ENCODE measurements around the gene PPM1F. TPM values are rescaled to one million over a fixed set of nuclear protein-coding genes. Genes with fewer than 3 reads are reported as not detected.
"Not testable (repeated sequence)": the region's sequence is repeated elsewhere in the genome, so short reads cannot be mapped to it uniquely, and the experiment has no call there.

The PPM1F gene
- total RNA-seq, 1 experiment from 2014 or later, result 21.1 TPM

GRCh38 chr22:21876486-21877176 lies 76.0 kb downstream of the PPM1F start:
- H3K56ac ChIP-seq (ENCODE audit: insufficient read length, low read depth, low read length), result no peak overlapping the region
- H4K8ac ChIP-seq (replicated peaks; ENCODE audit: insufficient read length, low read depth, low read length), result no peak overlapping the region
- no peak overlapping the region for H3K18ac ChIP-seq (ENCODE audit: insufficient read length, low read depth, low read length)
- H3K79me1 ChIP-seq (ENCODE audit: insufficient read depth, low read depth, low read length, poor library complexity, severe bottlenecking), result no peaks in the 10 kb centered on the region
- Mint-ChIP-seq H3K27me3 (ENCODE audit: low read depth) (peaks cover 13% of the 10 kb centered on the region), H3K9me3 (no peaks in the 10 kb centered on the region), H3K27ac (no peak overlapping the region), H3K4me3 (no peak overlapping the region), H3K4me1 (no peaks in the 10 kb centered on the region), H3K36me3 (ENCODE audit: insufficient read depth in 1 of 3, low read depth in 3 of 3) (no peaks in the 10 kb centered on the region)
- no CpG with 5 or more reads among the region's 4 CpGs for WGBS (ENCODE audit: extremely low coverage, insufficient read length, low lambda C conversion rate)
- no peak overlapping the region for H3K14ac ChIP-seq (ENCODE audit: insufficient read depth, low read length)
- no peaks in the 10 kb centered on the region for H3K27me3 ChIP-seq (ENCODE audit: insufficient read depth, low read length)
- no peaks in the 10 kb centered on the region for H4K20me1 ChIP-seq (ENCODE audit: control insufficient read depth, insufficient read depth, insufficient read length)
- no peak overlapping the region for H3K4ac ChIP-seq (ENCODE audit: low read depth, low read length)
- no peak overlapping the region for H4K91ac ChIP-seq (ENCODE audit: insufficient read length, low read depth, low read length)
- no peaks in the 10 kb centered on the region for H3K9me3 ChIP-seq (ENCODE audit: control insufficient read depth, low read depth, low read length)
- no peaks in the 10 kb centered on the region for H3K23me2 ChIP-seq (ENCODE audit: insufficient read length, low read depth, low read length, poor library complexity, severe bottlenecking)
- H2BK20ac ChIP-seq (ENCODE audit: low read depth, low read length, poor library complexity, severe bottlenecking), result no peak overlapping the region
- no peak overlapping the region for H3T11ph ChIP-seq (ENCODE audit: low read length)
- no peak overlapping the region for H2BK15ac ChIP-seq (ENCODE audit: low read depth, low read length)
- TF ChIP-seq, protein P1, sequence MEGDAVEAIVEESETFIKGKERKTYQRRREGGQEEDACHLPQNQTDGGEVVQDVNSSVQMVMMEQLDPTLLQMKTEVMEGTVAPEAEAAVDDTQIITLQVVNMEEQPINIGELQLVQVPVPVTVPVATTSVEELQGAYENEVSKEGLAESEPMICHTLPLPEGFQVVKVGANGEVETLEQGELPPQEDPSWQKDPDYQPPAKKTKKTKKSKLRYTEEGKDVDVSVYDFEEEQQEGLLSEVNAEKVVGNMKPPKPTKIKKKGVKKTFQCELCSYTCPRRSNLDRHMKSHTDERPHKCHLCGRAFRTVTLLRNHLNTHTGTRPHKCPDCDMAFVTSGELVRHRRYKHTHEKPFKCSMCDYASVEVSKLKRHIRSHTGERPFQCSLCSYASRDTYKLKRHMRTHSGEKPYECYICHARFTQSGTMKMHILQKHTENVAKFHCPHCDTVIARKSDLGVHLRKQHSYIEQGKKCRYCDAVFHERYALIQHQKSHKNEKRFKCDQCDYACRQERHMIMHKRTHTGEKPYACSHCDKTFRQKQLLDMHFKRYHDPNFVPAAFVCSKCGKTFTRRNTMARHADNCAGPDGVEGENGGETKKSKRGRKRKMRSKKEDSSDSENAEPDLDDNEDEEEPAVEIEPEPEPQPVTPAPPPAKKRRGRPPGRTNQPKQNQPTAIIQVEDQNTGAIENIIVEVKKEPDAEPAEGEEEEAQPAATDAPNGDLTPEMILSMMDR (conservative IDR thresholded peaks at IDR 0.05), result no peak
- H2AFZ ChIP-seq (ENCODE audit: low read length), result no peak overlapping the region
- no peaks in the 10 kb centered on the region for H3K4me1 ChIP-seq (ENCODE audit: insufficient read depth, low read length)
- H2BK120ac ChIP-seq (ENCODE audit: low read depth, low read length, poor library complexity, severe bottlenecking), result no peak overlapping the region
- H3K4me2 ChIP-seq (ENCODE audit: insufficient read depth, insufficient read length, low read length), result no peak overlapping the region
- no peak for DNase-seq
- no peaks in the 10 kb centered on the region for H3K79me2 ChIP-seq (ENCODE audit: insufficient read depth, low read length)
- no peak overlapping the region for H2BK5ac ChIP-seq (ENCODE audit: insufficient read length, low read length)
- no peak overlapping the region for H3K23ac ChIP-seq (ENCODE audit: insufficient read length, low read depth, low read length)
- H2BK12ac ChIP-seq (ENCODE audit: insufficient read length, low read depth, low read length), result no peak overlapping the region
- no peak overlapping the region for H3K27ac ChIP-seq (ENCODE audit: insufficient read length, low read depth, low read length)
- no peak overlapping the region for H2AK5ac ChIP-seq (ENCODE audit: insufficient read length, low read length)
- H3K9ac ChIP-seq (ENCODE audit: extremely low read depth, insufficient read length, low read length), result no peak overlapping the region
- H4K5ac ChIP-seq (ENCODE audit: insufficient read length, low read depth, low read length), result no peak overlapping the region

DNA sequence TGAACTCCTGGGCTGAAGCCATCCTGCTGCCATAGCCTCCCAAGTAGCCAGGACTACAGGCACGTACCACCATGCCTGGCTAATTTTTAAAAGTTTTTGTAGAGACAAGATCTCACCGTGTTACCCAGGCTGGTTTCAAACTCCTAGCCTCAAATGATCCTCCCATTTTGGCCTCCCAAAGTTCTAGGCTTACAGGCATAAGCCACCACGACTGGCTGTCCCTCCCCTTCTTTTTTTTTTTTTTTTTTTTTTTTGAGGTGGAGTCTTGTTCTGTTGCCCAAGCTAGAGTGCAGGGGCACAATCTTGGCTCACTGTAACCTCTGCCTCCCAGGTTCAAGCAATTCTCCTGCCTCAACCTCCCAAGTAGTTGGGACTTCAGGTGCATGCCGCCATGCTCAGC lies 77.7 kb downstream of the PPM1F start:
- H3K23ac ChIP-seq (ENCODE audit: insufficient read length, low read depth, low read length); H4K5ac ChIP-seq (ENCODE audit: insufficient read length, low read depth, low read length); H2AK5ac ChIP-seq (ENCODE audit: insufficient read length, low read length); H3K27me3 ChIP-seq (ENCODE audit: insufficient read depth, low read length); H4K91ac ChIP-seq (ENCODE audit: insufficient read length, low read depth, low read length); H3K4me1 Mint-ChIP-seq; H3K27ac Mint-ChIP-seq; H3K18ac ChIP-seq (ENCODE audit: insufficient read length, low read depth, low read length); H4K8ac ChIP-seq (replicated peaks; ENCODE audit: insufficient read length, low read depth, low read length); H2BK120ac ChIP-seq (ENCODE audit: low read depth, low read length, poor library complexity, severe bottlenecking); H3K9ac ChIP-seq (ENCODE audit: extremely low read depth, insufficient read length, low read length); H2BK12ac ChIP-seq (ENCODE audit: insufficient read length, low read depth, low read length); H4K20me1 ChIP-seq (ENCODE audit: control insufficient read depth, insufficient read depth, insufficient read length); H3T11ph ChIP-seq (ENCODE audit: low read length); H3K56ac ChIP-seq (ENCODE audit: insufficient read length, low read depth, low read length); H2BK15ac ChIP-seq (ENCODE audit: low read depth, low read length); H3K4me3 Mint-ChIP-seq; H3K14ac ChIP-seq (ENCODE audit: insufficient read depth, low read length); H3K4me2 ChIP-seq (ENCODE audit: insufficient read depth, insufficient read length, low read length); H2AFZ ChIP-seq (ENCODE audit: low read length); H2BK5ac ChIP-seq (ENCODE audit: insufficient read length, low read length); H3K27ac ChIP-seq (ENCODE audit: insufficient read length, low read depth, low read length); H3K9me3 ChIP-seq (ENCODE audit: control insufficient read depth, low read depth, low read length); H2BK20ac ChIP-seq (ENCODE audit: low read depth, low read length, poor library complexity, severe bottlenecking); H3K79me2 ChIP-seq (ENCODE audit: insufficient read depth, low read length); DNase-seq; H3K9me3 Mint-ChIP-seq; H3K36me3 Mint-ChIP-seq (ENCODE audit: insufficient read depth in 1 of 3, low read depth in 3 of 3); H3K4me1 ChIP-seq (ENCODE audit: insufficient read depth, low read length); H3K79me1 ChIP-seq (ENCODE audit: insufficient read depth, low read depth, low read length, poor library complexity, severe bottlenecking); H3K23me2 ChIP-seq (ENCODE audit: insufficient read length, low read depth, low read length, poor library complexity, severe bottlenecking); H3K4ac ChIP-seq (ENCODE audit: low read depth, low read length): not testable (repeated sequence)
- no CpG with 5 or more reads among the region's 4 CpGs for WGBS (ENCODE audit: extremely low coverage, insufficient read length, low lambda C conversion rate)
- H3K27me3 Mint-ChIP-seq (ENCODE audit: low read depth), result peaks cover 10% of the 10 kb centered on the region

Measured in H9 (cell line).